CD4-positive, alpha-beta T cell treated with Interleukin-17A for 1 hour (primary cell): ENCODE results near the gene PLPP6.

ENCODE experiments used
- DNase-seq: peaks from one replicate; pipeline ENCODE4 v3.0.0-alpha.2; 2020

PLPP6 gene

DNA sequence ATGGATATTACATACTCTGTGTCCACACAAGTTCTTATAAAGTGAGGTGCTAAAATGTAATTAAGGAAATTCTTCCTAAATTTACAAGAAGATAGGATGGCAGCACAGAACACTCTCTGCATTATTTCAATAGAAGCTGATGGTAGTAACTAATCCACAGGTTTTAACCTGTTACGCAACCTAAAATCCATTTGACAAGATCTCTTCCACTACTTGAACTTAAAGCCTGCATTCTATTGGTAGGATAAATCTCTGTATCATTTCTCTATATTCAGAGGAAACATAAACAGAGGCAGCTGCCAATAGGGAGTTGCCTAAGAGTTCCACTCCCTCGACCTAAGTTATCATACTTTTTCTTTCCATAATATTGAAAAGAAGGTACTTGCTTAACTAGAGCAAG, 38.8 kb downstream of the PLPP6 start:
- DNase-seq: no peak

DNA sequence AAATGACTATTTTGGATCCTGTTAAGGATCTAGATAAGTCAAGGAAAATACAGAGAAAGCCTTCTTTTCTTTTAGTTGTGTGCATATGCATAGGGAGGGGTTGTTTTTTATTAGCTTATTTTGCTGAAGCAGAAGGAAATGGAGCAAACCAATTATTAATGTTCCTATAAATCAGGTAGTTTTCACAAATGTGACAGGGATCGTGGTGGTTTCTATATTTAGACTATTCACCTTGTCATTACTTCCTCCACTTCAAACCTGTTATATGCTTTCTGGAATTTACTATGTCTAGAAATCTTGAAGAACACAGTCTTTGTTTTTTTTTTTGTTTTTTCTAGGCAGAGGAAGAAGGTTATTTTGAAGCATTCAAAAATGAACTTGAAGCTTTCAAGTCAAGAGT, 39.4 kb downstream of the PLPP6 start:
- DNase-seq: no peak

DNA sequence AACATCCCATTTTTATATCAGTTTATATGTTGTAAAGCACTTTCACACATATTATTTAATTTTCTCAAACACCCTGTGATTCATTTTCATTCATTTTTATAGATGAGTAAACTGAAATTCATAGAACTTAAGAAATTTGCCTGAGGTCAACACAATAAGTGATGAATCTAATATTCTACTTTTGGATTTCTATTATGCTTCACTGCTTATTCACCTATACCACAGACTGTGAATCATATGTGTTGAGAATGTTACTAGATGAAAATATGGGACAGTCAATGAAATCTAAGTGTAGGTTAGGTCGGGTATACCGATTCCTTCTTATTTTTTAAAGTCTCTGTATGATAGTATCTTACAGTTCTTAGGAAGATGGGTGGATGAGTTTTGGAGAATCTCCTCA, 42.0 kb downstream of the PLPP6 start:
- no peak for DNase-seq

DNA sequence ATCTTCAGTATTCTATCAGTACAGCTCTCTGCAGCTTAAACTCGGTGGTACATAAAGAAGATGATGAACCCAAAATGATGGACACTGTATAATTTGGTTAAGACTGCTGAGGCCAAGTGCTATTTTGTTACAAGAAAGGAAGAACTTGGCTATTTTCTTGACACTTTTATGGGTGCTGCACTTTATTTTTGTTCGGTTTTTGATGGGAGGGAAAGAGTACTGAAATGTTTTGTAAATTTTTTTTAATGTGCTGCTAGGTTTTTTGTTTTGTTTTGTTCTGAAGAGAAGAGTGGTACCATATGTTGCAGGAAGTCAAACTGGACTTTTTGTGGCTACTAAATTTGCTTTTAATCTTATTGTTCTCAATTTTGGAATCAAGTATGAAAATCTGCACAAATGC, 43.9 kb downstream of the PLPP6 start:
- DNase-seq: no peak

DNA sequence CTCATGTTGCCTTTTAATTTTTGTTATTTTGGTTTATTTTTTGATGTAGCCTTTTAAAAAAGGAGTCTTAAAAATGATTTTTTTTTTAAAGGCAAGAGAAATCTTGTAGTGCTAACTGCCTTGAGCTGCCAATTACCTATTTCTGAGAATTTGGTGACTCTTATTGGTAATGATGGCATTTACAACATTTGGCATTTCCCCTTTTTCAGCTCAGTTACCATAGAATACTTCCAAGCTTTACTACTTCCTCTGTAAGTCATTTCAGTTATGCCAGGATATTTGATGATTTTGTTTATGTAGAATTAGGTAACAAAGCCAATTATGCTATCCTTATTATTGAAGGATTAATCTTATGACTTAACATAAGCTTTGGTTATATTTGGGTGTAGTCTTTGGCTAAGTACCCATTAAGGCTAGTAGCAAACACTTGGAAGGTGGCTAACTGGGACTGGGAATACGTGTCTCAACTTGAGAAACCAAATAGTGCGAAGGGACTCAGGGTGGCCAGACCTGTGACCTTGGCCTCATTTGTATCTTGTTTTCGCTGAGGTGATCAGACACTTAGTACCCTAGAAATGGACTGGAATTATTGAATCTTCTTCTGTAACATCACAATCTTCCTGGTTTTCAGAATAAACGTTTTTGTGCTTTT, 45.0 kb downstream of the PLPP6 start:
- DNase-seq: no peak

DNA sequence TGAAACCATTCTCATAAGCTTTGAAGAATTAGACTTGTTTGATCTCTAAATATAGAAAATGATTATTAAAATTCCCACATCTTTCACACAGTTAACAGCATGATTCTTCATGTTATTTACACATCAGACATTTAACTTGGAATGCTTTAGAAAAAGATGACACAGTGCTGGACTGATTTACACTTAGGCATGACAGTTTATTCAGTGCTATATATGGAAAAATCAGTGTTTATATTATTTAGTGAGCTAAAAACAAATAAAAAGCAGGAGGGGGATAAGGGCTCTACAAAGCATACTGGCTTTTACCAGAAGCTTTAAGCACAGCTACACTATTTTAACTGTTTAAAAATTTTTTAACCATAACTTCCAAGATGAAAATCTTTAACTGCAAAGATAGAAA, 47.3 kb downstream of the PLPP6 start:
- no peak for DNase-seq

DNA sequence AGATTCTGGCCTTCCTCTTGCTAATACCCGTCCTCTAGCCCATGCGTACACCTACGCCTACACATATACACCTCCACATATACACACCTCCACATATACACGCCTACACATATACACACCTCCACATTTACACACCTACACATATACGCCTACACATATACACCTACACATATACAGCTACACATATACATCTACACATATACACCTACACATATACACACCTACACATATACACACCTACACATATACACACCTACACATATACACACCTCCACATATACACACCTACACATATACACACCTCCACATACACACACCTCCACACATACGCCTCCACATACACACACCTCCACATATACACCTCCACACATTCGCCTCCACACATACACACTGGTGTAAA, 51.8 kb downstream of the PLPP6 start:
- no peak for DNase-seq

DNA sequence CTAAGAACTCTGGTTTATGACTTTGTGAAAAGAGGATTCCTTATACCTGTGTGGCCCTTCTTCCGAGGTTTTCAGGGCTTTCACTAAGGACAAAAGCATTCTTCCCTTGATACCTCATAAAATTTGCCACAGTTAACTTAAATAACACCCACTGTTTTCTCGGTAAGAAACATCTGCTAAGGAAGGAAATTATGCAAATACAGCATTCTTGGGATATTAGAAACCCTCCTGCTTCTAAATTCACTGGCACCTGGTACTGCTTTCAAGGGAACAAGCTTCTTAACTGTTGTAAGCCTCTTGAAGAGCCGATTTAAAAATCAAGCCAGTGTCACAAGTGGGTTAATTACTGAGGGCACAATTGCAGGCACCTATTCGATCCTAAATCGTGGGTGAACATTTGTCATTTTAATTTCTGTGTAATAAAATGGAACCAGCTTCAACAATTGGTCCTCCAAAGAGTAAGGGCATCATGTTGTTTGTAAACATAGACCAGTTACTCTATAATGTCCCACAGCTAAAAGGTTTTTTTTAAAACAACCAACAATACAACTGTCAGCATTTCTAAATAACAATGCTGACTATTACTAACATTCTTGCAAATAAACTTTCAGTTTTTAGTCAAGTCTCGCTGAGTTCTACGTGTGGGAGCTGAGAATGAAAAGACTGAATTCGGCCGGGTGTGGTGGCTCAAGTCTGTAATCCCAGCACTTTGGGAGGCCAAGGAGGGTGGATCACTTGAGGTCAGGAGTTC, 52.3 kb downstream of the PLPP6 start:
- DNase-seq: no peak
